Esophagus muscularis mucosa (tissue), 2 donors: ENCODE data around the gene UBE2G2.

ENCODE experiments used
- POLR2A ChIP-seq: fragments of 450-650 bp; IDR thresholded peaks from one replicate; pipeline ENCODE4 v1.6.1; 2017; ENCODE audit warnings: antibody characterized with exemption, moderate library complexity, mild to moderate bottlenecking, low read depth
- POLR2AphosphoS5 ChIP-seq, 2 donors: sonication (generic); formaldehyde crosslinking; IDR thresholded peaks; one replicate each; pipeline ENCODE4 v1.6.1; 2017; ENCODE audit warnings: antibody characterized with exemption in 2 of 2

DNA sequence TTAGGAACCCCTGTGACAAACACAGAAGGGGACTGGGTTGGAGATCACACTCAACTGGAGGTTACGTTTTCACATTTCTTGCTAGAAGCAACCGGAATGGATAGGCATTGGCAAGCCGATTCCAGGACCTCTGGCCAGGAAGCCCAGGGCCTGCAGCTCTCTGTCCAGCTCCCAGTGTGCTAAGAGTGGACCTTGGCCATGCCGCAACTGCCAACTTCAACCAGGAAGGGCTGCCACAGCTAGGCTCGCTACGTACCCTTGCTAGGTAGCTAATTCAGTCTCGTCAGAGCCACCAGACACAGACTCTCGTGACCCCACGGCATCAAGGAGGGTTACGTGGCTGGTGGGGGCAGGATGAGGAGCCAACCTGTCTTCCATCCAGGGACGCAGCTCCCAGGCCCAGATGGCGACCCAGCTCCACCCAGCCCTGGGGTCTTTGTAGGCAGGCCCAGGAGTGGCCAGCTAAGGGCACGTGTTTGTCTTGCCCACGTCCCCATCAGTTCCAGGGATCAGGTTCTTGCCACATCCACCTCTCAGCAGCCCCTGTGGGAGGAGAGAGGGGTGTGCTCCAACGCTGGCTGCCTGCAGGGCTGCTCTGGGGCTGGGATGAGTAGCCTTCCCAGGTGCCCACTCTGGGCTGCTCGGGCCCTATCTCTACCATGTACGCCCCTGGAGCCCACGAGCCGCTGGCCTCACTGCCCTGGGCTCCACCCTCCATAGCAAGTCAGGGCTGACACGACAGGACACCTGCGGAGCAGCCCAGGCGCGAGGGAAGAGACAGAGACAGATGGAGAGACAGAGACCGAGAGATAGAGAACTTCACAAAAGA, 39.2 kb downstream of the UBE2G2 start:
- TF ChIP-seq POLR2AphosphoS5 (IDR thresholded peaks at IDR 0.05) (no peak), POLR2A (no peak)
